OCI-LY3 (cell line): ENCODE results near the gene CPAMD8.

Experiments
- H2AFZ ChIP-seq: fragments of 200-600, 300-600 bp; shearing (Covaris generic); 2 replicates; pipeline ENCODE4 v1.6.0; 2014; ENCODE audit warnings: antibody characterized with exemption, low read depth, low read length
- H3K27ac ChIP-seq: fragments of 200-600, 300-600 bp; sonication (generic); 2 replicates; pipeline ENCODE4 v1.5.1; 2014; ENCODE audit warnings: mild to moderate bottlenecking, low read length, moderate library complexity, mixed read lengths
- H3K27me3 ChIP-seq: fragments of 200-600, 300-600 bp; sonication (generic); 2 replicates; pipeline ENCODE4 v1.6.1; 2014; ENCODE audit warnings: low read depth, low read length, mixed read lengths
- H3K36me3 ChIP-seq: fragments of 200-600, 300-600 bp; sonication (generic); replicated peaks from 2 replicates; pipeline ENCODE3; 2014; ENCODE audit warnings: low read depth, low read length, mixed read lengths
- H3K4me1 ChIP-seq: fragments of 300-600, 200-600 bp; sonication (generic); 2 replicates; pipeline ENCODE4 v1.6.1; 2014; ENCODE audit warnings: low read length, mixed read lengths
- H3K4me2 ChIP-seq: fragments of 200-600, 300-600 bp; sonication (generic); 2 replicates; pipeline ENCODE4 v1.6.1; 2014; ENCODE audit warnings: low read length, mixed read lengths
- H3K4me3 ChIP-seq: fragments of 300-600, 200-600 bp; sonication (generic); 2 replicates; pipeline ENCODE4 v1.5.1; 2014; ENCODE audit warnings: antibody characterized with exemption, mild to moderate bottlenecking, low read length, moderate library complexity
- H3K79me2 ChIP-seq: fragments of 300-600, 200-600 bp; shearing (Covaris generic); 2 replicates; pipeline ENCODE4 v1.6.1; 2014; ENCODE audit warnings: mild to moderate bottlenecking, low read length, mixed read lengths
- H3K9ac ChIP-seq: fragments of 300-600, 200-600 bp; shearing (Covaris generic); 2 replicates; pipeline ENCODE4 v1.6.0; 2014; ENCODE audit warnings: mild to moderate bottlenecking, low read length, moderate library complexity
- H3K9me3 ChIP-seq: fragments of 200-600, 300-600 bp; shearing (Covaris generic); 2 replicates; pipeline ENCODE4 v1.6.1; 2014; ENCODE audit warnings: low read length, mixed read lengths; ENCODE audit not compliant: insufficient read depth
- H4K20me1 ChIP-seq: fragments of 200-600, 300-600 bp; sonication (generic); 2 replicates; pipeline ENCODE4 v1.6.1; 2016; ENCODE audit warnings: low read length, mixed read lengths; ENCODE audit not compliant: insufficient read depth
- EZH2phosphoT487 ChIP-seq: fragments of 200-600 bp; shearing (Covaris generic); IDR thresholded peaks from 2 replicates; pipeline ENCODE4 v1.6.1; 2018; ENCODE audit warnings: antibody characterized with exemption, mixed run types, low read depth
- TF ChIP-seq, protein P1 (sequence below): fragments of 200-600, 300-600 bp; sonication (generic); IDR thresholded peaks from 2 replicates; pipeline ENCODE4 v1.5.1; 2014; ENCODE audit warnings: antibody characterized with exemption, low read length, low read depth

CPAMD8 gene

DNA sequence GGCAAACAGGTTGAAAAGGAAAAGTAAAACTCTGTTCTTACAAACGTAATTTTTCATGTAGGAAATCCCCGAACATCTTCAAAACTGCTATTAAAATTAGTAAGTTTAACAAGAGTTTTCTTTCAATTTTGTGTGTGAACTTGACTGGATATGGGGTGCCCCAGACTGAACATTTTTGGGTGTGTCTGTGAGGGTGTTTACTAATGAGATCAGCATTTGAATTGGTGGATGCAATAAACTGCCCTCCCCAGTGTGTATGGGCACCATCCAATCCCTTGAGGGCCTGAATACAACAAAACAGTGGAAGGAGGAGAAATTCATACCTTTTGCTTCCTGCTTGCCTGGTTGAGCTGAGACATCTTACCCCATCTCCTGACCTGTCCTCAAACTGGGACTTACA is 36.8 kb upstream of the CPAMD8 start:
- TF ChIP-seq, protein P1, sequence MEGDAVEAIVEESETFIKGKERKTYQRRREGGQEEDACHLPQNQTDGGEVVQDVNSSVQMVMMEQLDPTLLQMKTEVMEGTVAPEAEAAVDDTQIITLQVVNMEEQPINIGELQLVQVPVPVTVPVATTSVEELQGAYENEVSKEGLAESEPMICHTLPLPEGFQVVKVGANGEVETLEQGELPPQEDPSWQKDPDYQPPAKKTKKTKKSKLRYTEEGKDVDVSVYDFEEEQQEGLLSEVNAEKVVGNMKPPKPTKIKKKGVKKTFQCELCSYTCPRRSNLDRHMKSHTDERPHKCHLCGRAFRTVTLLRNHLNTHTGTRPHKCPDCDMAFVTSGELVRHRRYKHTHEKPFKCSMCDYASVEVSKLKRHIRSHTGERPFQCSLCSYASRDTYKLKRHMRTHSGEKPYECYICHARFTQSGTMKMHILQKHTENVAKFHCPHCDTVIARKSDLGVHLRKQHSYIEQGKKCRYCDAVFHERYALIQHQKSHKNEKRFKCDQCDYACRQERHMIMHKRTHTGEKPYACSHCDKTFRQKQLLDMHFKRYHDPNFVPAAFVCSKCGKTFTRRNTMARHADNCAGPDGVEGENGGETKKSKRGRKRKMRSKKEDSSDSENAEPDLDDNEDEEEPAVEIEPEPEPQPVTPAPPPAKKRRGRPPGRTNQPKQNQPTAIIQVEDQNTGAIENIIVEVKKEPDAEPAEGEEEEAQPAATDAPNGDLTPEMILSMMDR: no peak
- TF ChIP-seq EZH2phosphoT487: no peak
- Histone ChIP-seq H3K9ac (no peak overlapping the region), H3K36me3 (peaks cover 51% of the 10 kb centered on the region), H3K79me2 (peaks cover 47% of the 10 kb centered on the region), H3K4me1 (peaks cover 20% of the 10 kb centered on the region), H2AFZ (no peak overlapping the region), H3K9me3 (no peaks in the 10 kb centered on the region), H3K4me2 (no peak overlapping the region), H3K27me3 (no peaks in the 10 kb centered on the region), H3K4me3 (no peak overlapping the region), H4K20me1 (peaks cover 11% of the 10 kb centered on the region; the same call in 1 of the 2 replicates), H3K27ac (no peak overlapping the region)

DNA sequence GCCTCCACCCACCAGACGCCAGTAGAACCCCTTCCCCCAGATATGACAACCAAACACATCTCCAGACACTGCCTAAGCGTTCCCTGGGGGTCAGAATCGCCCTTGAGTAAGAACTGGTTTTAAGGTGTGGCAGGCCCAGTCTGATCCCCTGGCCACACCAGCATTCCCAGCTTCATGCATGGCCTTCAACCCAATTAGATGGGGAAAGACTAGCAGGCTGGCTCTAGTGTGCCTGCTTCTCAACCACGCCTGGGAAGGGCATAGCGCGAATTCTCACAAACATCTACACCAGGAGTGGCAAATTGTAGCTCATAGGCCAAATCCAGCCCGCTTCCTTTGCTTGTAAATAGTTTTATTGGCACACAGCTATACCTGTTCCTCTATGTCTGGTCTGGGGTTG is 35.1 kb upstream of the CPAMD8 start:
- Histone ChIP-seq H3K79me2 (peaks cover 46% of the 10 kb centered on the region), H4K20me1 (peaks cover 11% of the 10 kb centered on the region; the same call in 1 of the 2 replicates), H3K9ac (no peak overlapping the region), H3K27me3 (no peaks in the 10 kb centered on the region), H2AFZ (no peak overlapping the region), H3K36me3 (peaks cover 57% of the 10 kb centered on the region), H3K4me1 (peaks cover 12% of the 10 kb centered on the region), H3K27ac (no peak overlapping the region), H3K4me2 (no peak overlapping the region), H3K9me3 (no peaks in the 10 kb centered on the region), H3K4me3 (no peak overlapping the region)
- no peak for TF ChIP-seq EZH2phosphoT487
- TF ChIP-seq, protein P1: no peak

DNA sequence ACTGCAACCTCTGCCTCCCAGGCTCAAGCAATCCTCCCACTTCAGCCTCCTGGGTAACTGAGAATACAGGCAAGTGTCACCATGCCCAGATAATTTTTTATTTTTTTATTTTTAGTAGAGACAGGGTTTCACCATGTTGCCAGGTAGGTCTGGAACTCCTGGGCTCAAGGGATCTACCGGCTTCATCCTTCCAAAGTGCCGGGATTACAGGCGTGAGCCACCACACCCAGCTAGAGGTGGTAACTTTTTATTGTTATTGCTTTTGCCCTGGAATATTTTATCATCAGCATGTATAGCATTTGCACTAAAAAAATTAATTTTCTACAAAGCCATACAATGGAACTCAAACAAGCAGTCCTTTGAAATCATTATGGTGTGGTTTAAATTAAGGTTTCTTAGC is 34.6 kb upstream of the CPAMD8 start:
- no peak overlapping the region for H3K27ac ChIP-seq
- H3K9ac ChIP-seq: no peak overlapping the region
- H3K4me2 ChIP-seq: no peak overlapping the region
- peaks cover 12% of the 10 kb centered on the region for H3K4me1 ChIP-seq
- no peaks in the 10 kb centered on the region for H3K9me3 ChIP-seq
- H3K4me3 ChIP-seq: no peak overlapping the region
- no peak overlapping the region for H2AFZ ChIP-seq
- H3K79me2 ChIP-seq: peaks cover 41% of the 10 kb centered on the region
- H3K36me3 ChIP-seq: peaks cover 54% of the 10 kb centered on the region
- H4K20me1 ChIP-seq: peaks cover 11% of the 10 kb centered on the region; the same call in 1 of the 2 replicates
- H3K27me3 ChIP-seq: no peaks in the 10 kb centered on the region
- TF ChIP-seq EZH2phosphoT487: no peak
- TF ChIP-seq, protein P1: no peak

DNA sequence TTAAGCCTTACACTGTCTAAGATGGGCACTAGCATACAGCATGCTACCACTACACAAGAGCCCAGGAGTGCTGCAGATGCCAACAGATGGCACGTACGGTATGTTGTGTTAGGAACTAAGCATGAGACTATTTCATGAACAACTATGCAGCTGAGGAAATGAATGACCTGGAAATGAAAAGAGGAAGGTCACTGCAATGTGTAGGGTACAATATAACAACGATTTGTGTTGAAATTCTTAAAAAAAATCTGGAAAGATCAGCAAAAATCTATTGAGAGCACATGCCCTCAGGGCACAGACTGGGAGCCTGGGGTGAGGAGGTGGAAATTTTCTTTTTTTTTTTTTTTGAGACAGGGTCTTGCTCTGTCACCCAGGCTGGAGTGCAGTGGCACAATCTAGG is 34.2 kb upstream of the CPAMD8 start:
- no peak overlapping the region for H2AFZ ChIP-seq
- TF ChIP-seq EZH2phosphoT487: no peak
- TF ChIP-seq, protein P1: no peak
- no peak overlapping the region for H3K9ac ChIP-seq
- H3K4me1 ChIP-seq: peaks cover 12% of the 10 kb centered on the region
- H3K36me3 ChIP-seq: peaks cover 55% of the 10 kb centered on the region
- H3K9me3 ChIP-seq: no peaks in the 10 kb centered on the region
- H3K4me3 ChIP-seq: no peak overlapping the region
- no peak overlapping the region for H3K27ac ChIP-seq
- no peaks in the 10 kb centered on the region for H3K27me3 ChIP-seq
- peaks cover 38% of the 10 kb centered on the region for H3K79me2 ChIP-seq
- H4K20me1 ChIP-seq: peaks cover 11% of the 10 kb centered on the region; the same call in 1 of the 2 replicates
- no peak overlapping the region for H3K4me2 ChIP-seq
